GM03348 (cell line): ENCODE data around the gene MAP2K7.
A peak's percentile ranks its signal among the peaks of the same experiment; 100 is the strongest.
"Not testable (repeated sequence)": the region's sequence is repeated elsewhere in the genome, so short reads cannot be mapped to it uniquely, and the experiment has no call there.

Source experiments
- DNase-seq: peaks from one replicate; pipeline ENCODE4 v3.0.0; 2012; ENCODE audit warnings: low spot score

MAP2K7 gene

DNA sequence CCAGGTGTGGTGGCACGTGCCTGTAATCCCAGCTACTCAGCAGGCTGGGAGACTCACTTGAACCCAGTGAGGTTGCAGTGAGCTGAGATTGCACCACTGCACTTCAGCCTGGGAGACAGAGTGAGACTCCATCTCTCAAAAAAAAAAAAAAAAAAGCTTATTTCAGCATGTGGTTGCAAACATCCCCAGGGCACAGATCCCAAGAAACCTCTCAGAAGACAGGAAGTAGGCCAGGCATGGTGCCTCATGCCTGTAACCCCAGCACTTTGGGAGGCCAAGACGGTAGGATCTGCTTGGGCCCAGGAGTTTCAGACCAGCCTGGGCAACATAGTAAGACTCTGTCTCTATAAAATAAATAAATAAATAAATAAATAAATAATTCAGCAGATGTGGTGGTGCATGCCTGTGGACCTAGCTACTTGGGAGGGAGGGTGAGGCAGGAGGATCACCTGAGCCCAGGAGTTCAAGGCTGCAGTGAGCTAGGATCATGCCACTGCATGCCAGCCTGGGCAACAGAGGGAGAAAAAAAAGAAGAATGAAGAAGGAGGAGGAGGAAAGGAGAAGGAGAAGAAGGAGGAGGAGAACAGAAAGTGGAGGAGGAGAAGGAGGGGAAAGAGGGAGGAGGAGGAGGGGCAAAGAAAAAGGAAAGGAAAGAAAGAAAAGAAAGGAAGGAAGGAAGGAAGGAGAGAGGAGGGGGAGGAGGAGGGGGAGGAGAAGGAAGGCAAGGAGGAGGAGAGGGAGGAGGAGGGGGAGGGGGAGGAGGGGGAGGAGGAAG lies 19.7 kb upstream of the MAP2K7 start:
- no peak for DNase-seq

DNA sequence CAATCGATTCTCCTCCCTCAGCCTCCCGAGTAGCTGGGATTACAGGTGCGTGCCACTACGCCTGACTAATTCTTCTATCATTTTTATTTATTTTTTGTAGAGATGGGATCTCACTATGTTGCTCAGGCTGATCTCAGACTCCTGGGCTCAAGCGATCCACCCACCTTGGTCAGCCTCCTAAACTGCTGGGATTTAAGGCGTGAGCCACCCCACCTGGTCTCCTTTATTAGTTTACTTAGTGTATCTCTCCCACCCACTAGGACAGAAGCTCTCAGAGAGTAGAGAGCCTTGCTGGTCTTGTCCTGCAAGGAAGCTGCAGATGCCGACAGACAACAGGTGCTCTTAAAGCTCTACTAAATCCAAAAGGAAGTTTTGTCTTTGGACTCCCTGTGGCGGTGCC lies 17.9 kb upstream of the MAP2K7 start:
- no peak for DNase-seq

DNA sequence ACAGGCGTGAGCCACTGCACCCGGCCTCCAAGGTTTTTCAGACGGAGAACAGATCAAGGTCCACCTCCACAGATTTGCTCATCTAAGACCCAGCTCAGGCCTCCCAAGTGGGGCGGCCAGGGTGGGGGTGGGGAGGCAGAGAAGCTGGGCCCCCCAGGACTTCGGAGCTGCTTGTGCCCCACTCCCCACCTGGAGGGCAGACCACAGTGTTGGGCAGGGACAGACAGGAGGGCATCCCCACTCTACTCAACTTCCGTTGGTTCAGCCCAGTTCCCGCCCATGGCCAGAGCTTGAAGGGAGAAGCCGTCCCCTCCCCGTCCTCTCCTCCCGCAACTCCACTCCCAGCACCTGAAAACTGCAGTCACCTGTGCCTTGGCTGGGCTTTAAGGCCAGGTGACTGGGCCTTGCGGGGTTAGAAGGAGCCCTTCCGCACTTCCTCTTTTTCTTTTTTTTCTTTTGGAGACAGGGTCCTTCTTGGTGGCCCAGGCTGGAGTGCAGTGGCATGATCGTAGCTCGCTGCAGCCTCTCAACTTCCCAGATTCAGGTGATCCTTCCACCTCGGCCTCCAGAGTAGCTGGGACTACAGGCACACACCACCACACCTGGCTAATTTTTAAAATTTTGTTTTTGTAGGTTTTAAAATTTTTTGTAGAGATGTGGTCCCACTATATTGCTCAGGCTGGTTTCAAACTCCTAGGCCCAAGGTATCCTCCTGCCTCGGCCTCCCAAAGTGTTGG lies 16.1 kb upstream of the MAP2K7 start:
- DNase-seq = no peak

DNA sequence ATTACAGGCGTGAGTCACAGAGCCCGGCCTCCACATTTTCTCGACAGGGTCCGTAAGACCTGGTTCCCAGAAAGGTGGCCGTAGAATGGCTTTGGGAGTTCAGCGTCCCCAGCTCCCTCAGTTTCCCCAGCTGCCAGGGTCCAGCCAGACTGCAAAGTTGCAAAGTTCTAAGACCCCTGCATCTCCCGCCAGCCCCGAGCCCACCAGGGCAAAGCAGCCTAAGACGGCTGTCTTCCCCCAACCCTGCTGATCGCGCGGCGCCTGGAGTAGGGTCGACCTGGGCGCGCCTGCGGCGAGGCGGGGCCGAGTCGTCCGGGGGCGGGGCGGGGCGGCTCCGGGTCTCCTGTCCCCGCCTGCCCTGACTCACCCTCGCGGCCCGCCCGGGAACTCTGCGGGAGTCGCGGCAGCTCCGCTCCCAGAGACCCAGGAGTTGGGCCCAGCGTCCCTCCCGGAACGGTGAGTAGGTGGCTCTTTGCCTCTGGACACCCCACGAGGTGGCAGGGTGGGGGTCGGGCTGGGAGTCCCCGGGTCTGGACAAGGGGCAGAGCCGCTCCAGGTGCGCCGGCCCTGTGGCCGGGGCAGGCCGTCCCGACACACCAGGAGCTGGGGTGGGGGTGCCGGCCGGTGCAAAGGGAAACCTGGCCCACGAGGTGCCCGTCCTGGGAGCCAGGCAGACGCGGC lies 15.4 kb upstream of the MAP2K7 start, which contains the start of gene LRRC8E:
Gene LRRC8E, plus strand, starts transcription at position 366 of the 681 bp plus-strand sequence. CDS start 7,094 bp downstream, outside the sequence.
- peak; percentile 82 for DNase-seq

DNA sequence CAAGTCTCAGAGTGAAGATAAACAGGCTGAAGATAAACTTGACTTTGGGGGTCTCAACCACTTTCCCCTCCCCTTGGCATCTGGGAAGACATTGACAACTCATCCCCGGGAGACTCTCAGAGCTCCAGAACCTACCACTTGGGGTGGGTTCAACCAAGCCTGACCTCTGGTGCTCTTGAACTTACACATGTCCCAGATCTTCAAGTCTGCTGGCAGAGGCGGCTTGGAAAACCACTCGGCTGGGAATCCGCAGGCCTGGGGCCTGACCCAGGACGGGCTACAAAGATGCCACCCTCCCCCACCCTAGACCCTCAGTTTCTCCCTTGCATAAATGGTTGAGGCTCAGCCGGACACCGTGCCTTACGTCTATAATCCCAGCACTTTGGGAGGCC lies 14.9 kb upstream of the MAP2K7 start:
- DNase-seq = no peak

DNA sequence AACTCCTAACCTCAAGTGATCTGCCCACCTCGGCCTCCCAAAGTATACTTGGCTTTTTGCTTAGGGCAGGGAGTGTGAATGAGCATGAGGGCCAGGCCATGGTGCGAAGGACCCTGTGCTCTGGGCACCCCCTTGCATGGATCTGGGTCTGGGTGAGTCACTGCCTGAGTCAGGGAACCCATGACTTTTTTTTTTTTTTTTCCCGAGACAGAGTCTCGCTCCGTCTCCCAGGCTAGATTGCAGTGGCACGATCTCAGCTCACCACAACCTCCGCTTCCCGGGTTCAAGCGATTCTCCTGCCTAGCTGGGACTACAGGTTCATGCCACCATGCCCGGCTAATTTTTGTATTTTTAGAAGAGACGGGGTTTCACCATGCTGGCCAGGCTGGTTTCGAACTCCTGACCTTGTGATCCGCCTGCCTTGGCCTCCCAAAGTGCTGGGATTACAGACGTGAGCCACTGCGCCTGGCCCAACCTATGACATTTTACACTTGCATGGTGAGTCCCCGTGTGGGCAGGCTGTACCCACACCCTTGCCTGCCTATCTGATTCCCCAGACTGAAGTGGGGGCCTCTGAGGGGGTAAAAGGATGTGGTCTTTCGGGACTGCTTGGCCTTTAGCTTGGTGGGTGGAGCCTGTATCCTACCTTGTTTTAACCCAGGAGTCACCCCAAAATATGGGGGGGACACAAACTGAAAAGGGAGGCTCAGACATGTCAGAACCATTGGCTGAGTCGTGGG lies 10.1 kb upstream of the MAP2K7 start:
- not testable (repeated sequence) for DNase-seq

DNA sequence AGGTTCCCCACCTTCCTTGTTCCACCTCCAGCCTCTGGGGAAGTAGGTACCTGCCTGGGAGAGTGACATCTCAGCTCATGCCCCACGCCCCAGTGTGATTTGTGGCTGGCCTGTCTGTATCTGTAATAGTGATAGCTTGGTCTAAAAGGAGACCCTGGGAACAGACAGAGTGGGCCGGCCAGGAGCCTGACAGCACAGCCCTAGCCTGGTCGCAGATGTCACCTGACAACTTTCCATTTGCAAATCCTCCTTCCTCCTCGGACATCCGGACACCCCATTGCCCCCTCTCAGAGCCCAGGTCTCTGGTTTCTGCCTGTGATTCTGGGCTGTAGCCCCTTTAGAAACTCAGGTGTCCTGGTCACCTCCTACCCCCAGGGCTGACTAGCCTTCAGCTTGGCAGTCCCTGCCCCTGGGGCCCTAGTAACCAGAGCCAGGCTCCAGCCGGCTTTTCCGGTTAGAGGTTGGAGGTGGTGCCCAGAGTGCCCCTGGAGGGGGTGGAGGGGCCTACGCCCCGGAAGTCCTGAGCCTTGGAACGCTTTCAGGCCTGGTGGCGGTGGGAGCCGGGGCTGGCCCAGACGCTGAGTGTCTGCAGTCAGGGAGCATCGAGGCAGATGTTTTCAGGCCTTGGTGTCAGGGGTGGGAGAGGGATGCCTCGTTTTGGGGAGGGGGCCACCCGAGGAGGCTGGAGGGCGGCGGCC lies 8.9 kb upstream of the MAP2K7 start:
- DNase-seq = no peak

DNA sequence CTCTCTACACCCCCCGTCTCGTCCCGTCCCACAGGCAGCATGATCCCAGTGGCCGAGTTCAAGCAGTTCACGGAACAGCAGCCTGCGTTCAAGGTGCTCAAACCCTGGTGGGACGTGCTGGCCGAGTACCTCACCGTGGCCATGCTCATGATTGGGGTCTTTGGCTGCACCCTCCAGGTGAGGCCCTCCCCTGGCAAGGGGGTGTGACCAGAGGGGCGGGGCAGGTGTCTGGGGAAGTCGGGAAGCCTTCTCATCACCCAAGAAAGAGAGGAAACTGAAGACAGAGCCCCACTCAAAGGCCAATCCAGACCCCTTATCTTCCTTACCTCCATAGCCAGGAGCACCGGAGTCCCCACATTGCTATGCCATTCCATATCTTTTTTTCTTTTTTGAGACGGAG lies 8.1 kb upstream of the MAP2K7 start:
- DNase-seq = no peak

DNA sequence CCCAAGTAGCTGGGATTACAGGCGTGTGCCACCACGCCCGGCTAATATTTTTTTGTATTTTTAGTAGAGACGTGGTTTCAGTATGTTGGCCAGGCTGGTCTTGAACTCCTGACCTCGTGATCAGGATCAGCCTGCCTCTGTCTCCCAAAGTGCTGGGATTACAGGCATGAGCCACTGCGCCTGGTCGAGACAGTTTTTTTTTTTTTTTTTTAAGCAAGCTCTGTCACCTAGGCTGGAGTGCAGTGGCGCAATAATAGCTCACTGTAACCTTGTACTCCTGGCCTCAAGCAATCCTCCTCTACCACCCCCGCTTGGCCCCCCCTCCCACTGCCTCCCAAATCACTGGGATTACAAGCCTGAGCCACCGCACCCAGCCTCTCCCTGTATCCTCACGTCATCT lies 6.4 kb upstream of the MAP2K7 start:
- no peak for DNase-seq

DNA sequence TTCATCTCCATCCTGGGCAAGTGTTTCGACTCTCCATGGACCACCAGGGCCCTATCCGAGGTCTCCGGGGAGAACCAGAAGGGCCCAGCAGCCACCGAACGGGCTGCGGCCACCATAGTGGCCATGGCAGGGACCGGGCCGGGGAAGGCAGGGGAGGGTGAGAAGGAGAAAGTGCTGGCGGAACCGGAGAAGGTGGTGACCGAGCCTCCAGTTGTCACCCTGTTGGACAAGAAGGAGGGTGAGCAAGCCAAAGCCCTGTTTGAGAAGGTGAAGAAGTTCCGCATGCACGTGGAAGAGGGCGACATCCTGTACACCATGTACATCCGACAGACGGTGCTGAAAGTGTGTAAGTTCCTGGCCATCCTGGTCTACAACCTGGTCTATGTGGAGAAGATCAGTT lies 4.7 kb upstream of the MAP2K7 start:
- no peak for DNase-seq

DNA sequence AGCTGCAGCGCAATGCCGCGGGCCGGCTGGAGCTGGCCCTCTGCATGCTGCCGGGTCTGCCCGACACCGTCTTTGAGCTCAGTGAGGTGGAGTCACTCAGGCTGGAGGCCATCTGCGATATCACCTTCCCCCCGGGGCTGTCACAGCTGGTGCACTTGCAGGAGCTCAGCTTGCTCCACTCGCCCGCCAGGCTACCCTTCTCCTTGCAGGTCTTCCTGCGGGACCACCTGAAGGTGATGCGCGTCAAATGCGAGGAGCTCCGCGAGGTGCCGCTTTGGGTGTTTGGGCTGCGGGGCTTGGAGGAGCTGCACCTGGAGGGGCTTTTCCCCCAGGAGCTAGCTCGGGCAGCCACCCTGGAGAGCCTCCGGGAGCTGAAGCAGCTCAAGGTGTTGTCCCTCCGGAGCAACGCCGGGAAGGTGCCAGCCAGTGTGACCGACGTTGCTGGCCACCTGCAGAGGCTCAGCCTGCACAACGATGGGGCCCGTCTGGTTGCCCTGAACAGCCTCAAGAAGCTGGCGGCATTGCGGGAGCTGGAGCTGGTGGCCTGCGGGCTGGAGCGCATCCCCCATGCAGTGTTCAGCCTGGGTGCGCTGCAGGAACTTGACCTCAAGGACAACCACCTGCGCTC lies 3.8 kb upstream of the MAP2K7 start:
- no peak for DNase-seq

DNA sequence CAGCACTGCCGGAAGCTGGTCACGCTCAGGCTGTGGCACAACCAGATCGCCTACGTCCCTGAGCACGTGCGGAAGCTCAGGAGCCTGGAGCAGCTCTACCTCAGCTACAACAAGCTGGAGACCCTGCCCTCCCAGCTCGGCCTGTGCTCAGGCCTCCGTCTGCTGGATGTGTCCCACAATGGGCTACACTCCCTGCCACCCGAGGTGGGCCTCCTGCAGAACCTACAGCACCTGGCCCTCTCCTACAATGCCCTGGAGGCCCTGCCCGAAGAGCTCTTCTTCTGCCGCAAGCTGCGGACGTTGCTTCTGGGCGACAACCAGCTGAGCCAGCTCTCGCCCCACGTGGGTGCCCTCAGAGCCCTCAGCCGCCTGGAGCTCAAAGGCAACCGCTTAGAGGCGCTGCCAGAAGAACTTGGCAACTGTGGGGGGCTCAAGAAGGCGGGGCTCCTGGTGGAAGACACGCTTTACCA lies 3.2 kb upstream of the MAP2K7 start:
- DNase-seq = no peak

DNA sequence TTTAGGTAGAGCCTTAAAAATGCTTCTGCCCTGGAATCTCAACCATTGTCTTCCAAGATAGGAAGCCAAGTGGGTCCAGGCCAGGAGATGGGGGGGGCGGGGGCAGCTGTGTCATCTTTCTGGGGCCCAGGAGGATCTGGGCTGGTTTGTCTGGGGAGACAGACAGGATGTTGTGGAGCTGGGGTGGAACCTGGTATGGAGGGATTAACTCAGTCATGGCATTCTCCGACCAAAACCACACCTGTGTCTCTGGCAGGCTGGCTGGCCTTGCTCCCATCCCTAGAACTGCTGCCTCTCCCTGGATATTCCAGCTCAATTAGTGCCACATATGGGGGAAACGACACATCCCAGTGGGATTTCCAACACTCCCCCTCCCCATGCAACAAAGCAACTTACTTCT lies 2.7 kb upstream of the MAP2K7 start:
- DNase-seq = no peak

DNA sequence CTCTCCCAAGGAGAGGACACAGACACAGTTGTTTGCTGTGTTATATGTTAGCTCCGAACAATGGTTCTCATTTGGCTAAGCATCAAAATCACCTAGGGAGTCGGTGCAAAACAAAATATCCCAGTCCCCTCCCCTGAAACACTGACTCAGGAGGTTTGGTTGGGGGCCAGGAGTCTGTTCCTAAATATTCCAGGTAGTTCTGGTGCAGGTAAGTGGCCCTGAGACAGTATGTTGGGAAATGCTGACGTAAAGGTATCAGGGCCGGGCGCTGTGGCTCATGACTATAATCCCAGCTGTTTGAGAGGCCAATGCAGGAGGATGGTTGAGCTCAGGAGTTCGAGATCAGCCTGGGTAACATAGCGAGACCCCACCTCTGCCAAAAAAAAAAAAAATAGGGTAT lies 2.3 kb upstream of the MAP2K7 start:
- no peak for DNase-seq

DNA sequence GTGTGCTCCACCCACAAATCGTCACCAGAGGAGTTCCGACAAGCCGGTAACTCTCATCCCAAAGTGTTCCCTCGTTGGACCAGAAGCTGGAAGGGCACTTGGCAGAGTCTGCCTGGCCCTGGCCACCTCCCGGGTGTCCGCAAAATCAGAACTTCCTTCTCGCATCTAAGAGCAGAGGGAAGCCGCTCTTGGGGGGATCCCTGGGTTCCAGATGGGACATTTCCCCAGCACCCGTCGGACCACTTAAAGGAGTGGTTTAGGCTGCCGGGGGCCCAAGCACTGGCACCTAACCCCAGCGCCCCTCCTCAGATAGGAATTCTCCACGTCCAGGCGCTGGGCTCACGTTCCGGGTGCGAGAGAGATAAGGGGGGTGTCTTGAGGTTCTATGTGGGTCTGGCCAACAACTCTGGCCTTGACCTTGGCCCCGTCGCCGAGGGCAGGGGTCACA lies 857 bp upstream of the MAP2K7 start:
- no peak for DNase-seq

DNA sequence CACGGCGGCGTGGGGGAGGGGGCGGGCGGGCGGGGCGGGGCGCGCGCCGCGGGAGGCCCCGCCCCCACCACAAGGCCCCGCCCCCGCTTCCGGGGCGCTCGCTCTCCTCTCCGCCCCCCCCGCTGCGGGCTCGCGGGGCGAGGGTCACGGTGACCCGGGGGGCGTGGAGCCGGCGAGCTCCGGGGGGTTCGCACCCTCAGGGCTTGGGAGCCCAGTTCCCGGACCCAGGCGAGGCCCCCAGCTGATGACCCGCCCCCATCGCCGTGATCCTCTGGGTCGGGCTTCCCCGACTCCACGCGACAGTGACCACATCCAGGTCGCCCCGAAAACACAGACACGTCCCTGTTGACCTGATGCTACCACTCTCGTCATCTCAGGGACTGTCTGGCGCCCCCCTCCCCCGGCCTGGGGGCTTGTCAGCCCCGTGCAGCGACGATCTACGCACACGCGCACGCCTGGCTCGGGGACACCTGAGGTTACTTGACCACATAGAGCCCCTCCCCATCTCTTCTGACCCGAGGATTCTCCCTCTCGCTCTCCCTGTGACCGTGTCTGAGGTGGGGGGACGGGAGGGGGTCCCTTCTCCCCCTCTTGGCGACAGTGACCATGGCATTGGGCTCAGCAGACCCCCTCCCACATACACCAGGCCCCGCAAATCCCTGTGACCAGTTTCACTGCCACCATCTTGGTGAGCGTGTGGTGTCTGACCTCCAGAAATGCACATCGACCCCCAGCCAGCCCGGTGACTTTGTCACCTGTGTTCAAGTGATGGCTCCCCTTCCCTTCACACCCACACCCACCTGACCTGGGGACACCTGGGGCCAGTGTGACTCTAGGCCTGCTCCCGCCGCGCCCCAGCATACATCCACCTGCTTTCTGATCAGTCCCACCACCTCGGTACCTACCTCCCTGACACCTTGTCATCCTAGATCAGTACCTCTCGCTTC lies 670 bp downstream of the MAP2K7 start:
- peak; percentile 83 for DNase-seq

DNA sequence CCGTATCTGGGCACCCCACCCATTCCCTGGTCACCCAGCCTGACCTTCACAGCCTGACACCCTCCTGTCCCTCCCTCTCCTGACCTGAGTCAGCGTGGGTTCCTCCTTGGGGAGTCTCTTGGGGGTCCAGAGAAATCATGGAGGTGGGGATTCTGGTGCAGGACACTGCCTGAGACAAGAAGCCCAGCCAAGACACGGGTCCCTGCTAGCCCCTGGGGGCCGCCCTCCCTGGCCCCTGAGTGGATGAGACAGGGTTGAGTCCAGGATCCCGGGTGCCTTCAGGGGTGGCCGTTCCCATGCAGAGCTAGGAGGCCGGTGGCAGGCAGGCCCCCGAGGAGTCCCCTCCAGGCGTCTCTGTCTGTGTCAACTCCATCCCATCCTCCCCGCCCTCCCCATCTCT lies 1.6 kb downstream of the MAP2K7 start:
- DNase-seq = no peak

DNA sequence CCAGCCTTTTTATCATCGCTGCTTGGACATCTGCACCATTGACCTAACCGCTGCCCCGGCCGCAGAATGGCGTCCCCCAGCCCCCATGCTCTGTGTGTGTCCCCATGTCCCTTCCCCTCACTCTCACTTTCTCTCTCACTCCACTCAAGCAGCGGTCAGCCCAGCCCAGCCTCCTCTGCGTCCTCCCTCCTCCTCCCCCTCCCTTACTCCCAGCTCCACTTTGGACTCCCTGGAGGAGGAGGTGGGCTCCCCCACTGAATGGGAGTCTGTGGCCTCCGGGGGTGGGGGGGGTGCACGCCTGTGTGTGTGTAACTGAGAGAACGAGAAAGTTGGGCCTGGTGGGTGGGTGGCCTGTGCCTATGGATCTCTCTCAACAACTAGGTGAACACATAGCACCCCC lies 2.2 kb downstream of the MAP2K7 start:
- no peak for DNase-seq

DNA sequence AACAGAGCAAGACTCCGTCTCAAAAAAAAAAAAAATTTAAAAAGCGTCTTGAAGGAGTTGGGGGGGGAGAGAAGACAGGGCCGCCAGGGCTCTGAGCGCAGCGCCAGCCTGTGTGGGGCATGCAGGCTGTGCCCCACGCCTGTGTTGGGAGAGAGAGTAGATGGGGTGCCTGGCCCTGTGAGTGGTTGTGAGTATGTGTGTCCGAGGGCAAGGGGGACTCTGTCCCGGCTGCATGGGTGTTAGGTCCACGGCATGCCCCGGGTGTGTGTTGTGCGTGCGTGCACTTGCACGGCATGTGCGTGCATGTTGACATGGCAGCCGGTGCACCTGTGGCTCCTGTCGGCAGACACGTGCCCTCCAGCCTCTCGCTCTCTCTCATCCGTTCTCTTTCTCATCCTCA lies 3.4 kb downstream of the MAP2K7 start:
- DNase-seq = no peak

DNA sequence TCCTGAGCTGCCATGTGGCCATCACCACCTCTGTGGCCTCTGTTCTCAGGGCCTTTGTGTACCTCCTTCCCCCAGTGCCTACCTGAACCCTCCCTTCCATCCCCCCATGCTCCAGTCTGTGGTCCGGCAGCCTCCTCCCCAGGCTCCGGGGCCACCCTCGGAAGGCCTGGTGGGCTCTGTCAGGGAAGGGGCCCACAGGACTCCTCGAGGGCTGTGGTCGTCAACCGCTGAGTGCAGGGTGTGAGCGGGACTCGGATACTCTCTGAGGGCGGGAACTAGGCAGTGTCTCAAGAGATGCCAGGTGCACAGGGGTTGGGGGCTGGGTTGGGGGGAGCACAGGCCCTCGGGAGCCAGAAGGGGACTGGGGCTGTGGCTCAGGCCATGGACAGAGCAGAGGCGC lies 3.9 kb downstream of the MAP2K7 start:
- no peak for DNase-seq
